Measurements from ENCODE around the gene EFCAB6. TPM values are rescaled to one million over a fixed set of nuclear protein-coding genes. Genes with fewer than 3 reads are reported as not detected.

EFCAB6 gene
- total RNA-seq, 4 donors from 2014 or later: 1.1 to 3.8 (median 2.7) TPM

DNA sequence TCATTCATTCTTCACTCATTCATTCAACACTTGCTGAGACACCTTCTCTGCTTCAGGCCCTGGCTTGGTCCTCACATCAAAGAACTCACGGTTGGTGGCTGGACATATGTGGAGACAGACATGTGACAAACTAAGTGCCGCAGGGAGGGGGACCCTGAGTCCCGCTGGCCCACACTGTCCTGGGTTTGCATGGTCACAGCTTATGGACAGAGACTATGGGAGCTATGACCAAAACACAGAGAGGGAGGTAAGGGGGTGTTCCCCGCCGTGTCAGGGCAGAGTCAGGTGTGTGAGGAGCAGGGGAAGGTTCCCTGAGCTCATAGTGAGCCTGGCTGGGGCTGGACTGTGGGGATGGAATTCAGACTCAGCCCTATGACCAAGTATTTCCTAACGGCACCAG is 277.2 kb downstream of the EFCAB6 start:
- no peak for ATAC-seq
- WGBS, 2 donors (ENCODE audit: low coverage in 1 of 2): 81 to 84% methylated on average over 5 to 6 of the region's 6 CpGs
- TF ChIP-seq, protein P1, sequence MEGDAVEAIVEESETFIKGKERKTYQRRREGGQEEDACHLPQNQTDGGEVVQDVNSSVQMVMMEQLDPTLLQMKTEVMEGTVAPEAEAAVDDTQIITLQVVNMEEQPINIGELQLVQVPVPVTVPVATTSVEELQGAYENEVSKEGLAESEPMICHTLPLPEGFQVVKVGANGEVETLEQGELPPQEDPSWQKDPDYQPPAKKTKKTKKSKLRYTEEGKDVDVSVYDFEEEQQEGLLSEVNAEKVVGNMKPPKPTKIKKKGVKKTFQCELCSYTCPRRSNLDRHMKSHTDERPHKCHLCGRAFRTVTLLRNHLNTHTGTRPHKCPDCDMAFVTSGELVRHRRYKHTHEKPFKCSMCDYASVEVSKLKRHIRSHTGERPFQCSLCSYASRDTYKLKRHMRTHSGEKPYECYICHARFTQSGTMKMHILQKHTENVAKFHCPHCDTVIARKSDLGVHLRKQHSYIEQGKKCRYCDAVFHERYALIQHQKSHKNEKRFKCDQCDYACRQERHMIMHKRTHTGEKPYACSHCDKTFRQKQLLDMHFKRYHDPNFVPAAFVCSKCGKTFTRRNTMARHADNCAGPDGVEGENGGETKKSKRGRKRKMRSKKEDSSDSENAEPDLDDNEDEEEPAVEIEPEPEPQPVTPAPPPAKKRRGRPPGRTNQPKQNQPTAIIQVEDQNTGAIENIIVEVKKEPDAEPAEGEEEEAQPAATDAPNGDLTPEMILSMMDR (IDR thresholded peaks at IDR 0.05): no peak
- no peak for TF ChIP-seq POLR2AphosphoS5 (IDR thresholded peaks at IDR 0.05)
- no peak for TF ChIP-seq POLR2A (IDR thresholded peaks at IDR 0.05)
- TF ChIP-seq EP300 (IDR thresholded peaks at IDR 0.05): no peak

DNA sequence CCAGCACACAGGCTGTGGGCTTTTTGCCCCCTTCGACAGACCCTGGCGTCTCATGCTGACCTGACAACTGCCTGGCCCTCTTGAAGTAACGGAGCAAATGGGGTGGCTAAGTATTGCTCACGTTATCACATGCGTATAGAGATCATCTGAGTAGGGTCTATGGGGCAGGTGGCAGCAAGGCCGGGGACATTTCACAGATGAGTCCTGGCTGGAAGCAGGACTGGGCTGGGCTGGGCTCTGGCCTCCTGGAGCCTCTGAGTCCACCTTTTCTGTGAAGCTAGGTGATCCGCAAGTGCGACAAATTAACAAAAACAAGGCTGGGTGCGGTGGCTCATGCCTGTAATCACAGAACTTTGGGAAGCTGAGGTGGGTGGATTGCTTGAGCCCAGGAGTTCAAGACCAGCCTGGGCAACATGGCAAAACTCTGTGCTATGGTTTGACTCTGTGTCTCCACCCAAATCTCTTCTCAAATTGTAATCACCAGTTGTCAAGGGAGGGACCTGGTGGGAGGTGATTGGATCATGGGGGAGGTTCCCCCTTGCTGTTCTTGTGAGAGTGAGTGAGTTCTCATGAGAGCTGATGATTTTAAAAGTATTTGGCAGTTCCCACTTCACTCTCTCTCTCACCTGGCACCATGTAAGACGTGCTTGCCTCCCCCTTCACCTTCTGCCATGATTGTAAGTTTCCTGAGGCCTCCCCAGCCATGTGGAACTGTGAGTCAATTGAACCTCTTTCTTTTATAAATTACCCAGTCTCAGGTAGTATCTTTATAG is 278.3 kb downstream of the EFCAB6 start:
- Histone ChIP-seq H3K27ac (no peak overlapping the region), H3K27me3 (no peaks in the 10 kb centered on the region), H3K4me3 (no peak overlapping the region), H3K4me1 (no peaks in the 10 kb centered on the region), H3K36me3 (peaks cover 0 to 24% of the 10 kb centered on the region in 2 donors), H3K9me3 (peaks cover 0 to 18% (median 0%) of the 10 kb centered on the region in 3 donors)
- 88 to 94% methylated on average over 3 to 4 of the region's 10 CpGs for WGBS, 2 donors (ENCODE audit: low coverage in 1 of 2)
- no peak for ATAC-seq
- TF ChIP-seq, protein P1 (IDR thresholded peaks at IDR 0.05): no peak
- TF ChIP-seq EP300 (IDR thresholded peaks at IDR 0.05) (no peak), POLR2A (IDR thresholded peaks at IDR 0.05) (no peak)

More for the DNA sequence above, 277.2 kb downstream of the EFCAB6 start:
- Histone ChIP-seq H3K27ac (no peak overlapping the region), H3K36me3 (peaks cover 0 to 28% of the 10 kb centered on the region in 2 donors), H3K9me3 (peaks cover 0 to 15% (median 0%) of the 10 kb centered on the region in 3 donors), H3K4me3 (no peak overlapping the region), H3K27me3 (no peaks in the 10 kb centered on the region), H3K4me1 (no peaks in the 10 kb centered on the region)

DNA sequence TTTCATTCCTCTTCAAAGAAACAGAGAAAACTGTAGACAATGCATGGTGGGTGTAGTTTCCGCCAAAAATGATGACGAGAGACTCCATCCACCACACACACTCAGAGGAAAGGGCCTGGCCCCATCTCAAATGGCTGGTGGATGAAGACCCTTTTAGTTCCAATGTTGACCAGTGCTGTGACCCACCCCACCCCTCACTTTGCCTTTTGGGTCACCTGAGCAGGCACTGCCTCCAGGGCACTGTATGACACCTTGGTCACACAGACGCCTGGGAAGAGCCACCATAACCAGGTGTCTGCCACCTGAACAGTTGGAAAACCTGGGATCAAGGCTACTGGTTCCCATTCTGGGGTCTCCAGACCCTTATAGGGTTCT is 279.0 kb downstream of the EFCAB6 start:
- no peak for ATAC-seq
- H3K4me1 ChIP-seq: no peaks in the 10 kb centered on the region
- 69% methylated on average over 2 of the region's 3 CpGs; no CpG with 5 or more reads in 1 of the 2 donors for WGBS, 2 donors (ENCODE audit: low coverage in 1 of 2)
- TF ChIP-seq EP300 (IDR thresholded peaks at IDR 0.05) (no peak), POLR2A (IDR thresholded peaks at IDR 0.05) (no peak), POLR2AphosphoS5 (IDR thresholded peaks at IDR 0.05) (no peak)
- TF ChIP-seq, protein P1 (IDR thresholded peaks at IDR 0.05): no peak
- no peak overlapping the region for H3K4me3 ChIP-seq
- H3K9me3 ChIP-seq: peaks cover 0 to 18% (median 0%) of the 10 kb centered on the region in 3 donors
- H3K27ac ChIP-seq: no peak overlapping the region
- H3K27me3 ChIP-seq: no peaks in the 10 kb centered on the region
- peaks cover 0 to 24% of the 10 kb centered on the region in 2 donors for H3K36me3 ChIP-seq

DNA sequence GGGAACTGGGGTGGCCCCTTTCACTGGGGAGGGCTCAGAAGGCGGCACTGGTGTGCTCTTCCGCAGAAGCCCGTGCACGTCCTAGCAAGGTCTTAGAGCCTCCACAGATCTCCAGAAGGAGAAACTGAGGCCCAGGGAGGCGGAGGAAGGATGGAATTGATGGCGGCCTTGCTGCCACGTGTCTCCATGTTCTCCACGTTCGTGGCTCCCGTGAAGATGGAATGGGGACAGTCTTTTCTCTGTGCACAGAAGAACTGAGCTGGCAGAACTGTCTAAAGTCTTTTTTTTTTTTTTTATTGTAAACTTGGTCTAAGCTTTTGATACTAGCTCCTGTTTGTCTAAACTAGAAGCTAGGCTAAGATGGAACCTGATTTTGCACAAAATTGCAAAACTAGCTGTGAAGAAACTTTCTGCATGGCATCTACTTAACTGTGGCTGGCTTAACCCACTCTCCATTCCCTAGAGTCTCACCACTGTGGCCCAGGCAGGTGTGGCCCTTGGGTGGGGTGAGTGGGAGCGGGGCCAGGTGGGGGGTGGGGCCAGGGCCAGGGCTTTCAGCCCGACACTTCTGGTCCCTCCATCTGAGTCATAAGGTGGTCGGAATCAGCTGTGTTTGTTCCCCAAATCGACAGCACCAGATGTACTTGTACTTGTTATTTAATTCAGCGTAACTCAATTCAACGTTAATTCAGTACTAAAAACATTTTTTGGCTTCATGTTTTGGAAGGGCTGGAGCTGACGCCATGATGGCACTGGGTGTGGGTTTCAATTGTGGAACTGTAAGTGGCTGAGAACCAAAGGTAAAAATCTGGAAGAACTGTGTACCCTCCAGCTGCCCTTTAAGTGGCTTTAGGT is 279.6 kb downstream of the EFCAB6 start:
- H3K9me3 ChIP-seq: peaks cover 0 to 14% (median 0%) of the 10 kb centered on the region in 3 donors
- H3K27me3 ChIP-seq: no peaks in the 10 kb centered on the region
- no peak for ATAC-seq
- peaks cover 0 to 22% of the 10 kb centered on the region in 2 donors for H3K36me3 ChIP-seq
- no peak overlapping the region for H3K27ac ChIP-seq
- TF ChIP-seq, protein P1 (IDR thresholded peaks at IDR 0.05): no peak
- no peak for TF ChIP-seq POLR2A (IDR thresholded peaks at IDR 0.05)
- TF ChIP-seq POLR2AphosphoS5 (IDR thresholded peaks at IDR 0.05): no peak
- no peak for TF ChIP-seq EP300 (IDR thresholded peaks at IDR 0.05)
- no peak overlapping the region for H3K4me3 ChIP-seq
- WGBS, 2 donors (ENCODE audit: low coverage in 1 of 2): 68 to 77% methylated on average over 7 to 8 of the region's 17 CpGs
- no peaks in the 10 kb centered on the region for H3K4me1 ChIP-seq

Measured in gastroesophageal sphincter (tissue), 4 donors.